SU-DHL-6 (cell line): ENCODE results near the gene NAE1.

ENCODE experiments used
- EZH2phosphoT487 ChIP-seq: fragments of 200-600 bp; sonication (generic), shearing (Covaris generic); conservative IDR thresholded peaks from 2 replicates; pipeline ENCODE4 v1.6.1; 2018; ENCODE audit warnings: mild to moderate bottlenecking, antibody characterized with exemption, low read length, moderate library complexity, mixed read lengths
- TF ChIP-seq, protein P1 (sequence below): fragments of 200-600 bp; sonication (generic); IDR thresholded peaks from one replicate; pipeline ENCODE4 v1.5.1; 2017; ENCODE audit warnings: antibody characterized with exemption, mild to moderate bottlenecking, low read length, moderate library complexity; ENCODE audit not compliant: insufficient read depth, poor library complexity, severe bottlenecking

DNA sequence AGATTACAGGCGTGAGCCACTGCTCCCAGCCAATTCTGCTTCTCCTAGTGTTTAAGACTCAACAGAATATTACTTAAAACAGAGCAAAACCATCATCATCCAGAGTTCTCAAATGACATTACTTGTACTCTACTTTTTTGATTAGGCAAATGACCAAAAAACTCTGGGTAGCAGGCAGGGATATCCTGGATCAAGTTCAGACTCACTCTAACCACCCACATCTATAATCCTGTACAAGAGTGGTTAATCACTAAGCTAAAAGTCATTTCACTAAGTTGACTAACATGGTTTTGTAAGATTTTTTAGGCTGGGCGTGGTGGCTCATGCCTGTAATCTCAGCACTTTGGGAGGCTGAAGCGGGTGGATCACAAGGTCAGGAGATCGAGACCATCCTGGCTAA, 6.8 kb downstream of the NAE1 start:
- TF ChIP-seq EZH2phosphoT487, result no peak
- TF ChIP-seq, protein P1, sequence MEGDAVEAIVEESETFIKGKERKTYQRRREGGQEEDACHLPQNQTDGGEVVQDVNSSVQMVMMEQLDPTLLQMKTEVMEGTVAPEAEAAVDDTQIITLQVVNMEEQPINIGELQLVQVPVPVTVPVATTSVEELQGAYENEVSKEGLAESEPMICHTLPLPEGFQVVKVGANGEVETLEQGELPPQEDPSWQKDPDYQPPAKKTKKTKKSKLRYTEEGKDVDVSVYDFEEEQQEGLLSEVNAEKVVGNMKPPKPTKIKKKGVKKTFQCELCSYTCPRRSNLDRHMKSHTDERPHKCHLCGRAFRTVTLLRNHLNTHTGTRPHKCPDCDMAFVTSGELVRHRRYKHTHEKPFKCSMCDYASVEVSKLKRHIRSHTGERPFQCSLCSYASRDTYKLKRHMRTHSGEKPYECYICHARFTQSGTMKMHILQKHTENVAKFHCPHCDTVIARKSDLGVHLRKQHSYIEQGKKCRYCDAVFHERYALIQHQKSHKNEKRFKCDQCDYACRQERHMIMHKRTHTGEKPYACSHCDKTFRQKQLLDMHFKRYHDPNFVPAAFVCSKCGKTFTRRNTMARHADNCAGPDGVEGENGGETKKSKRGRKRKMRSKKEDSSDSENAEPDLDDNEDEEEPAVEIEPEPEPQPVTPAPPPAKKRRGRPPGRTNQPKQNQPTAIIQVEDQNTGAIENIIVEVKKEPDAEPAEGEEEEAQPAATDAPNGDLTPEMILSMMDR, result no peak
